Head of caudate nucleus (tissue), 42 donors: ENCODE measurements around the gene RPS3A.
A peak's percentile ranks its signal among the peaks of the same experiment; 100 is the strongest.
"Not testable (repeated sequence)": the region's sequence is repeated elsewhere in the genome, so short reads cannot be mapped to it uniquely, and the experiment has no call there.

Experiments used
- DNase-seq, 42 donors: peaks; one replicate each; pipeline versions ENCODE4 v3.0.0 to v3.0.0-alpha.2; 2020 to 2021; ENCODE audit warnings: mixed read lengths in 7 of 42
- intact Hi-C: fragments of 100-400 bp; cut with DNase I; formaldehyde crosslinking; loops from one replicate; pipeline ENCODE4 v1.15.0; 2022

Gene RPS3A

GRCh38 chr4:151107063-151107462, 7.6 kb downstream of the RPS3A start:
- no peak for DNase-seq
- intact Hi-C loops, result no loop called here

GRCh38 chr4:151110236-151110635, 10.8 kb downstream of the RPS3A start:
- DNase-seq, result no peak
- intact Hi-C loops, result no loop called here

GRCh38 chr4:151114338-151114737, 14.9 kb downstream of the RPS3A start:
- no peak for DNase-seq
- intact Hi-C loops, result no loop called here

- intact Hi-C loops, result loop anchor here (5.0 kb wide), 1 partner anchor 247 kb away; no protein-coding TSS in a partner anchor
- no peak for DNase-seq
These were observed 15.6 kb downstream of the RPS3A start for GRCh38 chr4:151114986-151115385.

- DNase-seq, result peak in 37 of 42 donors; percentile 17 to 86 (median 64)
- intact Hi-C loops, result loop anchor here (5.0 kb wide), 1 partner anchor 245 kb away; no protein-coding TSS in a partner anchor
These were observed 18.0 kb downstream of the RPS3A start for GRCh38 chr4:151117371-151117962.

GRCh38 chr4:151129796-151130195, 30.4 kb downstream of the RPS3A start:
- no peak for DNase-seq
- intact Hi-C loops, result no loop called here

- no peak for DNase-seq
- intact Hi-C loops, result no loop called here
These were observed 33.9 kb downstream of the RPS3A start for GRCh38 chr4:151133311-151133710.

- intact Hi-C loops, result not testable (repeated sequence)
These were observed 36.6 kb downstream of the RPS3A start for GRCh38 chr4:151136048-151136447.

GRCh38 chr4:151139814-151140213, 40.4 kb downstream of the RPS3A start:
- DNase-seq, result no peak
- intact Hi-C loops, result no loop called here

More at GRCh38 chr4:151136048-151136447, 36.6 kb downstream of the RPS3A start:
- DNase-seq, result not testable (repeated sequence)

GRCh38 chr4:151142758-151143157, 43.3 kb downstream of the RPS3A start:
- intact Hi-C loops, result no loop called here
- no peak for DNase-seq

GRCh38 chr4:151143162-151143561, 43.7 kb downstream of the RPS3A start:
- no peak for DNase-seq
- intact Hi-C loops, result no loop called here

- intact Hi-C loops, result no loop called here
- no peak for DNase-seq
These were observed 44.4 kb downstream of the RPS3A start for GRCh38 chr4:151143811-151144210.

- intact Hi-C loops, result no loop called here
- no peak for DNase-seq
These were observed 45.1 kb downstream of the RPS3A start for GRCh38 chr4:151144329-151145072.

GRCh38 chr4:151147000-151147399, 47.6 kb downstream of the RPS3A start:
- intact Hi-C loops, result no loop called here
- no peak for DNase-seq

GRCh38 chr4:151148261-151148660, 48.8 kb downstream of the RPS3A start:
- intact Hi-C loops, result no loop called here
- no peak for DNase-seq

GRCh38 chr4:151150821-151151580, 51.6 kb downstream of the RPS3A start:
- intact Hi-C loops, result no loop called here
- DNase-seq, result no peak

- intact Hi-C loops, result no loop called here
- DNase-seq, result no peak
These were observed 52.6 kb downstream of the RPS3A start for GRCh38 chr4:151152028-151152427.

GRCh38 chr4:151153585-151153984, 54.2 kb downstream of the RPS3A start:
- DNase-seq, result no peak
- intact Hi-C loops, result no loop called here
